Body of pancreas (tissue), 4 donors: ENCODE results near the gene UBALD1. TPM values are rescaled to one million over a fixed set of nuclear protein-coding genes. Genes with fewer than 3 reads are reported as not detected.
A peak's percentile ranks its signal among the peaks of the same experiment; 100 is the strongest.

Experiments
- ATAC-seq: fragments of 150-250 bp; one replicate; pipeline ENCODE4 v1.9.1; 2016
- DNase-seq, 4 donors: peaks; one replicate each; pipeline ENCODE4 v3.0.0-alpha.2; 2019
- H3K27ac ChIP-seq, 4 donors: fragments of 200-600 bp; sonication (generic); 1 replicate in 3 of 4; 2 replicates in 1 of 4; pipeline versions ENCODE4 v1.5.1 to v1.6.1; 2016 to 2019; ENCODE audit warnings: mild to moderate bottlenecking in 1 of 4, mixed read lengths in 1 of 4, moderate library complexity in 1 of 4
- H3K27me3 ChIP-seq, 2 donors: fragments of 200-600 bp; sonication (generic); one replicate each; pipeline ENCODE4 v1.6.0; 2016; ENCODE audit warnings: mild to moderate bottlenecking in 1 of 2
- H3K36me3 ChIP-seq, 2 donors: fragments of 200-600 bp; sonication (generic); replicated peaks in 1 of 2; 2 replicates each; pipeline ENCODE4 v1.5.1; 2016; ENCODE audit warnings: low read depth in 2 of 2; ENCODE audit not compliant: insufficient read depth in 1 of 2
- H3K4me1 ChIP-seq: fragments of 200-600 bp; sonication (generic); one replicate; pipeline ENCODE4 v1.6.0; 2016
- H3K4me3 ChIP-seq, 2 donors: fragments of 200-600 bp; sonication (generic); 1 replicate in 1 of 2; 2 replicates in 1 of 2; pipeline ENCODE4 v1.5.1; 2016 to 2019
- H3K9me3 ChIP-seq, 3 donors: fragments of 200-600 bp; sonication (generic); 1 replicate in 2 of 3; 2 replicates in 1 of 3; pipeline ENCODE4 v1.5.1; 2016
- CTCF ChIP-seq, 7 experiments: fragments of 450-650 bp in 4 of 7; fragments of 200-600 bp in 3 of 7; sonication (generic) in 3 of 7; IDR thresholded peaks; one replicate each; pipeline ENCODE4 v1.5.1; 2016 to 2019; ENCODE audit warnings: antibody characterized with exemption in 7 of 7
- POLR2A ChIP-seq, 3 donors: fragments of 450-650 bp; IDR thresholded peaks; one replicate each; pipeline ENCODE4 v1.6.1; 2016; ENCODE audit warnings: antibody characterized with exemption in 3 of 3, mild to moderate bottlenecking in 2 of 3
- WGBS, 2 donors: methylation state at CpG; one replicate each; pipeline ENCODE4 v1.1.5; 2017; 5-methylcytosine and 5-hydroxymethylcytosine counted together
- intact Hi-C: fragments of 100-400 bp; cut with DNase I; formaldehyde crosslinking; loops from one replicate; pipeline ENCODE4 v1.15.1; 2023
- total RNA-seq, 2 donors: library from RNA; depleted of rRNA; stranded (reverse); fragments of >200 nt; gene quantifications; one replicate each; pipeline ENCODE4 v1.1.0, GENCODE V29; 2016

Gene UBALD1
- total RNA-seq, 2 donors from 2014 or later: 11.9 to 19.4 TPM

GRCh38 chr16:4607841-4608703 lies 6.6 kb downstream of the UBALD1 start:
- Histone ChIP-seq H3K9me3 (no peaks in the 10 kb centered on the region), H3K4me1 (peaks cover 30% of the 10 kb centered on the region), H3K27ac (no peak overlapping the region), H3K27me3 (no peaks in the 10 kb centered on the region), H3K36me3 (peaks cover 0 to 11% of the 10 kb centered on the region in 2 donors), H3K4me3 (no peak overlapping the region)
- no peak for ATAC-seq
- TF ChIP-seq POLR2A (IDR thresholded peaks at IDR 0.05): no peak
- TF ChIP-seq CTCF (IDR thresholded peaks at IDR 0.05): no peak
- 91 to 97% methylated on average over 8 to 22 of the region's 22 CpGs for WGBS, 2 donors
- intact Hi-C loops: no loop called here
- no peak for DNase-seq

DNA sequence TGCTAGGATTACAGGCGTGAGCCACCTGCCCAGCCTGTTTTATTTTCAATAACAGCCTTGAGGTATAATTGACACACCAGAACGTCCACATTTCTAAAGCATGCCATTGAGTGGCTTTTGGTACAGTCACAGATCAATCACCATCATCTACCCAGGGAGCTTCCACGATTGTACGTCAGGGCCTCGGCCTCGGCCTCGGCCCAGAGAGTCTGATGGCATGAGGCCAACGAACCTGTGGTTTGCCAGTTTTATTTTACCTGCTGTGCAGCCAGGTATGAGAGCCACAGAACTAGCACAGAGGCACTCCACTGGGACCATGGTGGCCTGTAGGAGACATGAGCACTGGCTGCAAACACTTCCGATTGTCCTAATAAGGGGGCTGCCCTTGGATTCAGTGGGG lies 8.3 kb downstream of the UBALD1 start:
- DNase-seq: peak in 3 of 4 donors; percentile 47 to 56 (median 50)
- no peak overlapping the region for H3K4me3 ChIP-seq
- no peaks in the 10 kb centered on the region for H3K9me3 ChIP-seq
- 33 to 37% methylated on average over 9 of the region's 9 CpGs for WGBS, 2 donors
- ATAC-seq: no peak
- intact Hi-C loops: no loop called here
- TF ChIP-seq POLR2A (IDR thresholded peaks at IDR 0.05) (no peak), CTCF (IDR thresholded peaks at IDR 0.05) (no peak)
- H3K27me3 ChIP-seq: no peaks in the 10 kb centered on the region
- peaks cover 0 to 11% of the 10 kb centered on the region in 2 donors for H3K36me3 ChIP-seq
- no peak overlapping the region for H3K27ac ChIP-seq
- H3K4me1 ChIP-seq: peaks cover 18% of the 10 kb centered on the region

GRCh38 chr16:4604401-4604800 lies 10.3 kb downstream of the UBALD1 start:
- intact Hi-C loops: no loop called here
- ATAC-seq: no peak
- WGBS, 2 donors: 68 to 83% methylated on average over 4 to 15 of the region's 15 CpGs
- no peak for DNase-seq
- Histone ChIP-seq H3K36me3 (peaks cover 0 to 11% of the 10 kb centered on the region in 2 donors), H3K27ac (no peak overlapping the region), H3K9me3 (no peaks in the 10 kb centered on the region), H3K4me3 (no peak overlapping the region), H3K4me1 (peaks cover 14% of the 10 kb centered on the region), H3K27me3 (no peaks in the 10 kb centered on the region)
- TF ChIP-seq CTCF (IDR thresholded peaks at IDR 0.05) (no peak), POLR2A (IDR thresholded peaks at IDR 0.05) (no peak)

GRCh38 chr16:4603624-4604170 lies 11.0 kb downstream of the UBALD1 start:
- Histone ChIP-seq H3K4me3 (no peak overlapping the region), H3K27ac (no peak overlapping the region), H3K36me3 (peaks cover 0 to 8% of the 10 kb centered on the region in 2 donors), H3K27me3 (no peaks in the 10 kb centered on the region), H3K9me3 (no peaks in the 10 kb centered on the region), H3K4me1 (peaks cover 14% of the 10 kb centered on the region)
- TF ChIP-seq POLR2A (IDR thresholded peaks at IDR 0.05): no peak
- TF ChIP-seq CTCF (IDR thresholded peaks at IDR 0.05): no peak
- ATAC-seq: no peak
- 59 to 61% methylated on average over 6 to 13 of the region's 13 CpGs for WGBS, 2 donors
- intact Hi-C loops: no loop called here
- DNase-seq: no peak
